OCI-M2 (cell line): ENCODE measurements around the gene APOL3.
"Not testable (repeated sequence)": the region's sequence is repeated elsewhere in the genome, so short reads cannot be mapped to it uniquely, and the experiment has no call there.

Experiments used
- DNase-seq: peaks from one replicate; lab custom pipeline; 2025; ENCODE audit not compliant: unreplicated experiment; lab: John Stamatoyannopoulos, UW

APOL3 gene

GRCh38 chr22:36136988-36137387 is 23.6 kb downstream of the APOL3 start:
- no peak for DNase-seq

- DNase-seq, result no peak
Measured at GRCh38 chr22:36136475-36136874, 24.1 kb downstream of the APOL3 start.

DNA sequence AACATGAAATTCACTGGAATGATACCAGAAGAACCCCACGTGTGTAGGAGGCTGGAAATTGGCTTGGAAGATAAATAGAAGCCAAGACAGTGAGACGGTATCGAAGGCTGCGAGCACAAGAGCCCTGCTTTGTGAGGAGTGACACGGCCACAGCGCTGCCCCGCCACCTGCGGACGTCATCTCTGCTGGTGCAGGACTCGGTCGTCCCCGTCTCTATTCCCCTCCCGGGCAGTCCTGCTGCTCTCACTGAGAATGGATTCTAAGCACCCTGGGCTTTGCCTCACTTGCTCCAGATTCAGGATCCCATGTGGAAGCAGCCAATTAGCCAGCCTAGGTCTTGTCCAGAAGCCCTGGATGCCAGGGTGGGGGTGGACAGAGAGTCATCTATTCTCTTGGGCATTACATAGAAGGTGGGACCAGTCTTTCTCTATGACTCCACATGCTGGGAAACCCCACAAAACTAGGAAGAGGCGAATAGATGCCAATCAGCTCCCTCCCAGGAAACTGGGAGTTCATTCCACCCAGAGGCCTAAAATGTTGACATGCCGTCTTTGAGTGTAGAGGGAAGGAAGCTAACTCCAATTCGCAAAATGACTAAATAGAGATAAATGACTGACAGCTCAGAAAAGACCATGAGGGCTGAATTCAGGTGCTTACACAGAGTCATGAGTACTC is 25.1 kb downstream of the APOL3 start:
- no peak for DNase-seq

GRCh38 chr22:36134182-36134581 is 26.4 kb downstream of the APOL3 start:
- DNase-seq, result no peak

DNA sequence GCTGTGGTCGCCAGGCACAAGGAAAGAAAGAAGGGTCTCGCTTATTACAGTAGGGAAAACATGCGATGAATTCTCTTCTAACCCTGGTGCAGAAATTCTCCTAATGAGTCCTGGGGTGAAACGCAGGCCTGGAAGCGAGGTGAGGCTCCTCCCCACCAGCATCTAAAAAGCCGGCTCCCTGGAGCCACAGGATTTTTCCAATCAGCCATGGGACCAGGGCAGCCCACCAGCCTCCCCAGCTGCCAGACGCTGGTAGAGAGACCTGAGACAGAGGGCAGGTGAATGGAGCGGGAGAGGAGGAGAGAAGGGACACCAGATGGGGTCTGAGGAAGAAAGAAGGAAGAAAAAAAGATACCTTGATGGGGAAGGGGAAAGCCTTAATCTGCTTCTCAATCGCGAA is 28.6 kb downstream of the APOL3 start:
- DNase-seq, result no peak

GRCh38 chr22:36129486-36130388 is 30.8 kb downstream of the APOL3 start:
- no peak for DNase-seq

DNA sequence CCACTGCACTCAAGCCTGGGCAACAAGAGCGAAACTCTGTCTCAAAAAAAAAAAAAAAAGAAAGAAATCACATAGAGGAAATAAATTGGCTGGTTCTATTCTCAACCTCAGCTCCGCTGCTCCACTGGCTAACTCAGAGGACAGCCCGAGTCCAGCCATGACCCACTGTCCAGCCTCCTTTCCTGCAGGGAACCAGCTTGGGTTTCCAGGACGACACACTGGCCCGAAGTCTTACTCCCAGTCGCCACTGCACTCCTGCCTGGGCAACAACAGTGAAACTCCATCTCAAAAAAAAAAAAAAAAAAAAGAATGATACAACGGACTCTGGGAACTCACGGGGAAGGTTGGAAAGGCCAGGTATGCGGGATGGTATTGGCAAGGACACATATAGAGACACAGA is 31.5 kb downstream of the APOL3 start:
- no peak for DNase-seq

DNA sequence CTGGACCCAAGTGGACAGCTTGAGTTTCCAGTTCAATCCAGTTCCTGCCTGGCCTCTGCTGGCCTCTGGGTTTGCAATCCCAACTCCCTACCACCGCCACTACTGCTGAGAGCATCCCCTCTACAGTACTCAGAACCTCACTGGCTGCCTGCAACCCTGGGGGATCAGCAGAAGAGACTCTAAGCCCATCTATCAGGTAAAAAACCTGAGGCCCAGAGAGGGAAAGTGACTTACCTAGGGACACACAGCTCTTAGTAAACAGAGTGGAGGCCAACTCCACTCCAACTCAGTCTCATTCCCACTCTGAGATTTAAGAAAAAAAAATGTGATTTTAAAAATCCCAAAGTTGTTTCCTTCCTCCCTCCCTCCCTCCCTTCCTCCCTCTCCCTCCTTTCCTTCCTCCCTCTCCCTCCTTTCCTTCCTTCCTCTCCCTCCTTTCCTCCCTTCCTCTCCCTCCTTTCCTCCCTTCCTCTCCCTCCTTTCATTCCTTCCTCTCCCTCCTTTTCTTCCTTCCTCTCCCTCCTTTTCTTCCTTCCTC is 34.5 kb downstream of the APOL3 start:
- DNase-seq, result no peak

- DNase-seq, result no peak
Measured at GRCh38 chr22:36125434-36125833, 35.1 kb downstream of the APOL3 start.

DNA sequence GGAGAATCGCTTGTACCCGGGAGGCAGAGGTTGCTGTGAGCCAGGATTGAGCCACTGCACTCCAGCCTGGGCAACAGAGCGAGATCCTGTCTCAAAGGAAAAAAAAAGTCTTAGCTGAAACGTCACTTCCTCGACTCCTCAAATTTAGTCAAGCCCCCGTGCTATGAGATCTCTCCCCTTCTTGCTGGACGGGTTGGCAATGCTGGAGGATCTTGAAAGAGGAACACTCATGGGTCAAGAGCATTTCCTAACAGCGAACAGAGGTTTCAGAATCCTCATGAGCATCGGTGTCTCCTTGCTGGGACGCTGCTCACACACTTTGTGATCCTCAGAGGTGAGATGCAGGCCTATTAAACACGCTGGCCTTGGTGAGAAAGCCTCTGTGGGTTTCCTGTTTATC is 35.9 kb downstream of the APOL3 start:
- DNase-seq, result no peak

DNA sequence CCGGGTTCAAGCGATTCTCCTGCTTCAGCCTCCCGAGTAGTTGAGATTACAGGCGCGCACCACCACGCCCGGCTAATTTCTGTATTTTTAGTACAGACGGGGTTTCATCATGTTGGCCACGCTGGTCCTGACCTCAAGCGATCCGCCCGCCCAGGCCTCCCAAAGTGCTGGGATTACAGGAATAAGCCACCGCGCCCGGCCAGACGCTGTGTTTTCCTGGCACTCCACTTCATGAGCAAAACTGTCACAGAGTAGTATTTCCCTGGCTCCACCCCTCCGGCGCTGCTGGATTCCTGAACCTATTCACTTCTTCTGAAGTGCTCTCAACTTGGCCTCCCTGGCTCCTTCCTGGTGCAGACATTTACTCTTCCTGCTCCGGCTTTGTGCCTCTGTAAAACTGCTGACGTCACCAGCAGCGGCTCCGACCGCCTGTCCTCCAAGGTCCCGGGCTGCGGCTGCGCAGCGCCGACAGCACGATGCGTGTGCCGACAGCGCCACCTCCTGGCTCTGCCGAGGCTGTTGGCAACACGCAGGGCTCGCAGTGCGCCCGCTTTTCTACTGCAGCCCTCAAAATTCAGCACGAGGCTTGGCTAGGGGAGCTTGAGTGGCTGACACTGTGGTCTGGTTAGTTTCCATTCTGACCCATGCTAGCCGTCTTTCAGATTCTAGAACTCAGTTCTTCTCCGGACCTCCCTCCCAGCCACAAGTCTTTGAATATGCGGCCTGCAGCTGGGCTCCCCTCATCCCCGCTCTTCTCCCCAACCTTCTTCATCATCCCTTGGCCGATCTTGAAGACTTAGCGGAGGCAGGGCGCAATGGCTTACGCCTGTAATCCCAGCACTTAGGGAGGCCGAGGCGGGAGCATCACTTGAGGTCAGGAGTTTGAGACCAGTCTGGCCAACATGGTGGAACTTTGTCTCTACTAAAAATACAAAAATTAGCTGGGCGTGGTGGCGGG is 36.6 kb downstream of the APOL3 start:
- DNase-seq, result no peak

- not testable (repeated sequence) for DNase-seq
Measured at GRCh38 chr22:36120621-36121351, 39.8 kb downstream of the APOL3 start.

GRCh38 chr22:36117053-36117554 is 43.5 kb downstream of the APOL3 start:
- no peak for DNase-seq

GRCh38 chr22:36116127-36116526 is 44.4 kb downstream of the APOL3 start:
- no peak for DNase-seq

GRCh38 chr22:36113121-36113520 is 47.4 kb downstream of the APOL3 start:
- DNase-seq, result no peak

GRCh38 chr22:36111316-36111715 is 49.2 kb downstream of the APOL3 start:
- DNase-seq, result no peak

DNA sequence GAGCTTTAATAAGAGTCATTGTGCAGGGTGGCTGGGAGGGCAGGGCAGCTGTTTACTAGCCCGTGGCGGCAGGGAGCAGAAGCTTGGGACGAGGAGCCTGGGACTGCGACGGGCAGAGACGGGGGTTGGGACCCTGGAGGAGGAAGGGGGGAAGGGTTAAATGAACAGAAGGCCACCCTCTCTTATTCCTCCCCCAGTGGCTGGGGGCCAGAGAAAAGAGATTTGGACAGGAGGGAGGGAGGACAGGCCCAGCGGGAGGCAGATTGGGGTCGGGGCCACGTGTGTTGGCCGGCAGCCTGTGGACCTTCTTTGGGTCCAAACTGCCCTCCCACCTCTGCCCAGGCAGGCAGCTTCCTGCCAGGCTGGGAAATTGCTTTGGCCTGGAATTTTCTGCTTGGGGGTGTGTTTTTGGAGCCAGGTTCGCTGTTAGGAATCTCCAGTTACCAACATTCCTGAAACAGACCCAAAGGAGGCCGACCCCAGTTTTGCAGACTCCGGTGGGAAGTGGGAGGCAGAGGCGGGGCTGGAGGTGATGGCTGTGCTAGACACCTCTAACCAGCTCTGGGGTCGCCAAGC is 50.2 kb downstream of the APOL3 start:
- no peak for DNase-seq

DNA sequence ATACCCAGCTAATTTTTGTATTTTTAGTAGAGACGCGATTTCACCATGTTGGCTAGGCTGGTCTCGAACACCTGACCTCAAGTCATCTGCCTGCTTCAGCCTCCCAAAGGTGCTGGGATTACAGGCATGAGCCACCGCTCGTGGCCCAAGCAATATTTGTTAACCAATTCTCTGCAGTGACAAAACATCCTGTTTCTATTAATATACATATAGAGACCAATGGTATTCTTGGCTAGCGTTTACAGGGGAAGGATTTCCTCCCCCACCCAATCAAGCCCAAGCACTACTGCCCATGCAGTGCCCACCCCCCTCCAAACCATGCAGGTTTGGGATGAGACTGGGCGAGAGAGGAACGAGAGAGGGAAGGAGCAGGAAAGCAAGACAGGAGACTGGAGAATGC is 53.1 kb downstream of the APOL3 start:
- DNase-seq, result no peak

- DNase-seq, result no peak
Measured at GRCh38 chr22:36106910-36107309, 53.6 kb downstream of the APOL3 start.

DNA sequence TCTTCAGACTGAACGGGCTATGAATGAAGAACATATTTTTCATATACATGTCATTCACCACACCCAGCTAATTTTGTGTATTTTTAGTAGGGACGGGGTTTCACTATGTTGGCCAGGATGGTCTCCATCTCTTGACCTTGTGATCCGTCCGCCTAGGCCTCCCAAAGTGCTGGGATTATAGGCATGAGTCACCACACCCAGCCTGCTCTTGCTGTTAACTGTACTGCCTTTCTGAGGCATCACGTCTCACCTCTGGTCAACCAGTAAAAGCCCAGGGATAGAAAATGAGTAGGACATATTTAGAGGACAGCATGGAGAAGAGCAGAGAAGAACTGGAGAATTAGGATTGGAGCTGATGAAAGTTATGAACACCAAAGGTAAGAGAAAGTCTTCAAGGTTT is 55.6 kb downstream of the APOL3 start:
- DNase-seq, result no peak
